ENCODE results near the gene NFIA. TPM values are rescaled to one million over a fixed set of nuclear protein-coding genes. Genes with fewer than 3 reads are reported as not detected.

Gene NFIA
- polyA plus RNA-seq, 1 donor (not counting 4 experiments of a cell fraction or from before 2014, with no cell fraction given), result 14.7 TPM

- no peak overlapping the region for H2AFZ ChIP-seq (ENCODE audit: control insufficient read depth, low read length)
- H3K9me3 ChIP-seq (ENCODE audit: control insufficient read depth, low read depth, low read length), result no peaks in the 10 kb centered on the region
- no peak overlapping the region for H3K4me3 ChIP-seq (ENCODE audit: control insufficient read depth in 2 of 3, extremely low read depth in 1 of 3, insufficient read depth in 2 of 3, low read depth in 1 of 3, low read length in 3 of 3)
- no peak for DNase-seq (ENCODE audit: low read depth, low spot score)
- no peaks in the 10 kb centered on the region for H3K36me3 ChIP-seq (ENCODE audit: control insufficient read depth in 2 of 2, extremely low read depth in 1 of 2, insufficient read depth in 2 of 2, low read length in 2 of 2)
- FAIRE-seq, result no peak
- no peaks in the 10 kb centered on the region for H3K9me1 ChIP-seq (ENCODE audit: control insufficient read depth, extremely low read depth, insufficient read depth, low read length)
- dilution Hi-C loops (cut with MboI; ENCODE audit: extremely low pct_ligation_motif_present, low sequenced_read_pairs), result no loop called here
- no peak for TF ChIP-seq CTCF (optimal IDR thresholded peaks at IDR 0.05 in 1 of 3, IDR thresholded peaks at IDR 0.05 in 1 of 3, conservative IDR thresholded peaks at IDR 0.05 in 1 of 3; ENCODE audit: extremely low read depth in 1 of 3, insufficient read depth in 2 of 3, low read length in 3 of 3)
- no peak for TF ChIP-seq EZH2 (IDR thresholded peaks at IDR 0.05; ENCODE audit: low read length)
- H3K9ac ChIP-seq (ENCODE audit: control insufficient read depth, extremely low read depth, insufficient read depth, low read length), result no peak overlapping the region
- H3K4me2 ChIP-seq (ENCODE audit: control insufficient read depth, extremely low read depth, insufficient read depth, low read depth, low read length), result peak overlapping the region; percentile 78
- H3K79me2 ChIP-seq (ENCODE audit: control insufficient read depth, insufficient read depth, low read length), result no peaks in the 10 kb centered on the region
- no peak overlapping the region for H3K27ac ChIP-seq (ENCODE audit: control insufficient read depth, insufficient read depth, low read length)
- no peaks in the 10 kb centered on the region for H4K20me1 ChIP-seq (ENCODE audit: control insufficient read depth, extremely low read depth, insufficient read depth, low read length)
- H3K27me3 ChIP-seq (ENCODE audit: control insufficient read depth, extremely low read depth, insufficient read depth, low read length), result no peaks in the 10 kb centered on the region
- H3K4me1 ChIP-seq (ENCODE audit: control insufficient read depth, extremely low read depth, insufficient read depth, low read length), result peaks cover 16% of the 10 kb centered on the region
These were observed 29.8 kb upstream of the NFIA start for GRCh38 chr1:61052395-61053225.

- peak overlapping the region; percentile 28 for H3K9ac ChIP-seq (ENCODE audit: control insufficient read depth, extremely low read depth, insufficient read depth, low read length)
- H3K27me3 ChIP-seq (ENCODE audit: control insufficient read depth, extremely low read depth, insufficient read depth, low read length), result no peaks in the 10 kb centered on the region
- H3K79me2 ChIP-seq (ENCODE audit: control insufficient read depth, insufficient read depth, low read length), result no peaks in the 10 kb centered on the region
- H3K27ac ChIP-seq (ENCODE audit: control insufficient read depth, insufficient read depth, low read length), result no peak overlapping the region
- H4K20me1 ChIP-seq (ENCODE audit: control insufficient read depth, extremely low read depth, insufficient read depth, low read length), result no peaks in the 10 kb centered on the region
- FAIRE-seq (no peak), DNase-seq (ENCODE audit: low read depth, low spot score) (no peak)
- H3K4me2 ChIP-seq (ENCODE audit: control insufficient read depth, extremely low read depth, insufficient read depth, low read depth, low read length), result peak overlapping the region; percentile 78
- TF ChIP-seq CTCF (optimal IDR thresholded peaks at IDR 0.05 in 1 of 3, IDR thresholded peaks at IDR 0.05 in 1 of 3, conservative IDR thresholded peaks at IDR 0.05 in 1 of 3; ENCODE audit: extremely low read depth in 1 of 3, insufficient read depth in 2 of 3, low read length in 3 of 3) (no peak), EZH2 (IDR thresholded peaks at IDR 0.05; ENCODE audit: low read length) (no peak)
- peak overlapping the region; percentile 80 for H2AFZ ChIP-seq (ENCODE audit: control insufficient read depth, low read length)
- peaks cover 22% of the 10 kb centered on the region for H3K4me1 ChIP-seq (ENCODE audit: control insufficient read depth, extremely low read depth, insufficient read depth, low read length)
- H3K9me1 ChIP-seq (ENCODE audit: control insufficient read depth, extremely low read depth, insufficient read depth, low read length), result no peaks in the 10 kb centered on the region
- dilution Hi-C loops (cut with MboI; ENCODE audit: extremely low pct_ligation_motif_present, low sequenced_read_pairs), result no loop called here
- peak overlapping the region in 2 of 3 experiments; percentile 29 to 59 for H3K4me3 ChIP-seq (ENCODE audit: control insufficient read depth in 2 of 3, extremely low read depth in 1 of 3, insufficient read depth in 2 of 3, low read depth in 1 of 3, low read length in 3 of 3)
- no peaks in the 10 kb centered on the region for H3K9me3 ChIP-seq (ENCODE audit: control insufficient read depth, low read depth, low read length)
- no peaks in the 10 kb centered on the region for H3K36me3 ChIP-seq (ENCODE audit: control insufficient read depth in 2 of 2, extremely low read depth in 1 of 2, insufficient read depth in 2 of 2, low read length in 2 of 2)
These were observed 29.1 kb upstream of the NFIA start for GRCh38 chr1:61053226-61053711.
